ENCODE data around the gene UQCR11.
"Not testable (repeated sequence)": the region's sequence is repeated elsewhere in the genome, so short reads cannot be mapped to it uniquely, and the experiment has no call there.

Gene UQCR11

GRCh38 chr19:1605236-1606137 is at the start of gene UQCR11:
UQCR11 (minus strand) TSS chr19:1605462; CDS start chr19:1605409, 53 bp downstream.
- DNase-seq (ENCODE audit: low read depth in 2 of 2) = peak; percentile 92 to 94

- no peak for DNase-seq (ENCODE audit: low read depth in 2 of 2)
Observed at GRCh38 chr19:1654178-1654792, 49.0 kb upstream of the UQCR11 start.

GRCh38 chr19:1653300-1653628 is 48.0 kb upstream of the UQCR11 start:
- DNase-seq (ENCODE audit: low read depth in 2 of 2) = no peak

- DNase-seq (ENCODE audit: low read depth in 2 of 2) = peak; percentile 96 to 97
Observed at GRCh38 chr19:1652471-1653299, 47.4 kb upstream of the UQCR11 start, which contains the start of gene TCF3. TCF3 (minus strand) TSS chr19:1652615; CDS start chr19:1650248, 2,367 bp downstream.

- peak in 1 of 2 donors; percentile 20 for DNase-seq (ENCODE audit: low read depth in 2 of 2)
Observed at GRCh38 chr19:1651568-1652291, 46.5 kb upstream of the UQCR11 start.

GRCh38 chr19:1650650-1651567 is 45.6 kb upstream of the UQCR11 start:
- peak; percentile 48 to 53 for DNase-seq (ENCODE audit: low read depth in 2 of 2)

- no peak for DNase-seq (ENCODE audit: low read depth in 2 of 2)
Observed at GRCh38 chr19:1649706-1650649, 44.7 kb upstream of the UQCR11 start.

GRCh38 chr19:1648920-1649541 is 43.8 kb upstream of the UQCR11 start:
- no peak for DNase-seq (ENCODE audit: low read depth in 2 of 2)

GRCh38 chr19:1648459-1648849 is 43.2 kb upstream of the UQCR11 start:
- DNase-seq (ENCODE audit: low read depth in 2 of 2) = no peak

GRCh38 chr19:1647501-1648458 is 42.5 kb upstream of the UQCR11 start:
- no peak for DNase-seq (ENCODE audit: low read depth in 2 of 2)

GRCh38 chr19:1646659-1647453 is 41.6 kb upstream of the UQCR11 start:
- DNase-seq (ENCODE audit: low read depth in 2 of 2) = no peak

- no peak for DNase-seq (ENCODE audit: low read depth in 2 of 2)
Observed at GRCh38 chr19:1646149-1646548, 40.9 kb upstream of the UQCR11 start.

- no peak for DNase-seq (ENCODE audit: low read depth in 2 of 2)
Observed at GRCh38 chr19:1645299-1645698, 40.0 kb upstream of the UQCR11 start.

GRCh38 chr19:1644070-1644469 is 38.8 kb upstream of the UQCR11 start:
- DNase-seq (ENCODE audit: low read depth in 2 of 2) = no peak

GRCh38 chr19:1640893-1641448 is 35.7 kb upstream of the UQCR11 start:
- not testable (repeated sequence) for DNase-seq (ENCODE audit: low read depth in 2 of 2)
